SK-N-SH (cell line): ENCODE data around the gene LRRK2.

ENCODE experiments used
- GABPA ChIP-seq: IDR thresholded peaks from 2 replicates; pipeline ENCODE4 v1.4.0; 2012; ENCODE audit warnings: low read depth, mild to moderate bottlenecking
- TF ChIP-seq, protein P1 (sequence below): fragments of 200-600 bp; sonication (generic); IDR thresholded peaks from 2 replicates; pipeline ENCODE4 v1.6.1; 2017; ENCODE audit warnings: antibody characterized with exemption, mild to moderate bottlenecking, moderate library complexity

DNA sequence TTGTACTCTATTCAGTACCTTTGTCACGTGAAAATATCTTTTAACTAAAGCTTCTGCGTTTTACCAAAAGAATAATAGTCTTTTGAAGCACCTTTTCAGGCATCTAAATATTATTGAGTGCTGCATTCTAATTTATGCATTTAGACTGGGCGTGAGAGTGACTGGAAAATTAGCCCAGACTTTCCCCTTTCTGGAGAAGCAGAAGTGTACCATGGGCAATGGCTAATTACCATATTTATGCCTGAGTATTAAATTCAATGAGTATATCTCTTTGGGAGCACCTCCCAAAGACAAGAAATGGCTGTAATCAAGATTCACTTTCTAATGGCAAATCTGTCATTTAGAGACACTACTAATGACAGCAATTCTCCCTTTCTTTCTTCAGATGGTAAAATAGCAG, 174.9 kb downstream of the LRRK2 start:
- TF ChIP-seq, protein P1, sequence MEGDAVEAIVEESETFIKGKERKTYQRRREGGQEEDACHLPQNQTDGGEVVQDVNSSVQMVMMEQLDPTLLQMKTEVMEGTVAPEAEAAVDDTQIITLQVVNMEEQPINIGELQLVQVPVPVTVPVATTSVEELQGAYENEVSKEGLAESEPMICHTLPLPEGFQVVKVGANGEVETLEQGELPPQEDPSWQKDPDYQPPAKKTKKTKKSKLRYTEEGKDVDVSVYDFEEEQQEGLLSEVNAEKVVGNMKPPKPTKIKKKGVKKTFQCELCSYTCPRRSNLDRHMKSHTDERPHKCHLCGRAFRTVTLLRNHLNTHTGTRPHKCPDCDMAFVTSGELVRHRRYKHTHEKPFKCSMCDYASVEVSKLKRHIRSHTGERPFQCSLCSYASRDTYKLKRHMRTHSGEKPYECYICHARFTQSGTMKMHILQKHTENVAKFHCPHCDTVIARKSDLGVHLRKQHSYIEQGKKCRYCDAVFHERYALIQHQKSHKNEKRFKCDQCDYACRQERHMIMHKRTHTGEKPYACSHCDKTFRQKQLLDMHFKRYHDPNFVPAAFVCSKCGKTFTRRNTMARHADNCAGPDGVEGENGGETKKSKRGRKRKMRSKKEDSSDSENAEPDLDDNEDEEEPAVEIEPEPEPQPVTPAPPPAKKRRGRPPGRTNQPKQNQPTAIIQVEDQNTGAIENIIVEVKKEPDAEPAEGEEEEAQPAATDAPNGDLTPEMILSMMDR = no peak
- no peak for TF ChIP-seq GABPA
